HG02610 (cell line): ENCODE measurements around the gene RAP1GAP2.

ENCODE experiments used
- ATAC-seq: cut with Tn5 transposase; IDR thresholded peaks from one replicate; pipeline ENCODE4 v1.9.1; 2021; ENCODE audit warnings: mild to moderate bottlenecking, moderate library complexity; ENCODE audit not compliant: unreplicated experiment

The RAP1GAP2 gene

GRCh38 chr17:2909175-2909845 is 113.1 kb downstream of the RAP1GAP2 start:
- no peak for ATAC-seq

GRCh38 chr17:2909846-2910234 is 113.6 kb downstream of the RAP1GAP2 start:
- ATAC-seq = no peak

GRCh38 chr17:2911035-2911754 is 115.0 kb downstream of the RAP1GAP2 start:
- ATAC-seq = no peak

GRCh38 chr17:2911755-2912111 is 115.5 kb downstream of the RAP1GAP2 start:
- no peak for ATAC-seq

- ATAC-seq = no peak
These were observed 116.5 kb downstream of the RAP1GAP2 start for GRCh38 chr17:2912754-2913153.

GRCh38 chr17:2916461-2916860 is 120.2 kb downstream of the RAP1GAP2 start:
- ATAC-seq = no peak

- no peak for ATAC-seq
These were observed 125.2 kb downstream of the RAP1GAP2 start for GRCh38 chr17:2921443-2921842.

- no peak for ATAC-seq
These were observed 128.0 kb downstream of the RAP1GAP2 start for GRCh38 chr17:2924211-2924610.

- no peak for ATAC-seq
These were observed 128.8 kb downstream of the RAP1GAP2 start for GRCh38 chr17:2925011-2925410.

GRCh38 chr17:2926019-2926650 is 129.9 kb downstream of the RAP1GAP2 start:
- ATAC-seq = no peak

- no peak for ATAC-seq
These were observed 132.2 kb downstream of the RAP1GAP2 start for GRCh38 chr17:2928294-2928890.

GRCh38 chr17:2929881-2930533 is 133.8 kb downstream of the RAP1GAP2 start:
- no peak for ATAC-seq

- no peak for ATAC-seq
These were observed 135.6 kb downstream of the RAP1GAP2 start for GRCh38 chr17:2931876-2932275.

GRCh38 chr17:2932946-2933345 is 136.7 kb downstream of the RAP1GAP2 start:
- no peak for ATAC-seq

- ATAC-seq = no peak
These were observed 137.4 kb downstream of the RAP1GAP2 start for GRCh38 chr17:2933606-2934005.

GRCh38 chr17:2935632-2936031 is 139.4 kb downstream of the RAP1GAP2 start:
- ATAC-seq = no peak

- no peak for ATAC-seq
These were observed 140.1 kb downstream of the RAP1GAP2 start for GRCh38 chr17:2936351-2936750.

- ATAC-seq = no peak
These were observed 140.6 kb downstream of the RAP1GAP2 start for GRCh38 chr17:2936771-2937321.

GRCh38 chr17:2937331-2938003 is 141.2 kb downstream of the RAP1GAP2 start:
- no peak for ATAC-seq

- no peak for ATAC-seq
These were observed 143.6 kb downstream of the RAP1GAP2 start for GRCh38 chr17:2939714-2940351.
